ENCODE results near the gene RIMBP2. TPM values are rescaled to one million over a fixed set of nuclear protein-coding genes. Genes with fewer than 3 reads are reported as not detected.

The RIMBP2 gene
- total RNA-seq, 1 experiment from 2014 or later, result not detected

GRCh38 chr12:130583800-130584199, 132.3 kb downstream of the RIMBP2 start:
- no peaks in the 10 kb centered on the region for H3K27me3 ChIP-seq (replicated peaks; ENCODE audit: control insufficient read depth, insufficient read depth, low read length)
- Mint-ChIP-seq H3K27ac (ENCODE audit: unreplicated experiment) (no peak overlapping the region), H3K9me3 (ENCODE audit: unreplicated experiment) (no peaks in the 10 kb centered on the region), H3K4me1 (ENCODE audit: low read depth, unreplicated experiment) (no peaks in the 10 kb centered on the region), H3K36me3 (ENCODE audit: insufficient read depth, unreplicated experiment) (no peaks in the 10 kb centered on the region), H3K4me3 (ENCODE audit: unreplicated experiment) (no peak overlapping the region), H3K27me3 (ENCODE audit: insufficient read depth, unreplicated experiment) (peaks cover 4% of the 10 kb centered on the region)
- ChIA-PET CTCF (no interaction called here), POLR2A (no interaction called here)
- no TSS peak for BruUV-seq (replicated peaks)
- no peak for DNase-seq
- no peak overlapping the region for H3K4me3 ChIP-seq (ENCODE audit: low read depth, low read length)
- no peaks in the 10 kb centered on the region for H3K4me1 ChIP-seq
- H3K36me3 ChIP-seq (ENCODE audit: control insufficient read depth, insufficient read depth, low read length), result no peaks in the 10 kb centered on the region
- intact Hi-C loops (cut with micrococcal nuclease; ENCODE audit: unreplicated experiment), result no loop called here
- no peaks in the 10 kb centered on the region for H3K9me3 ChIP-seq
- TF ChIP-seq CTCF (IDR thresholded peaks at IDR 0.05; ENCODE audit: insufficient read depth in 1 of 2, low read depth in 1 of 2, low read length in 1 of 2, severe bottlenecking in 1 of 2, unreplicated experiment in 1 of 2), result no peak

GRCh38 chr12:130583317-130583716, 132.8 kb downstream of the RIMBP2 start:
- H3K4me3 Mint-ChIP-seq (ENCODE audit: unreplicated experiment), result no peak overlapping the region
- H3K4me1 ChIP-seq, result no peaks in the 10 kb centered on the region
- no TSS peak for BruUV-seq (replicated peaks)
- H3K27ac Mint-ChIP-seq (ENCODE audit: unreplicated experiment), result no peak overlapping the region
- no peaks in the 10 kb centered on the region for H3K36me3 Mint-ChIP-seq (ENCODE audit: insufficient read depth, unreplicated experiment)
- POLR2A ChIA-PET, result no interaction called here
- intact Hi-C loops (cut with micrococcal nuclease; ENCODE audit: unreplicated experiment), result no loop called here
- TF ChIP-seq CTCF (IDR thresholded peaks at IDR 0.05; ENCODE audit: insufficient read depth in 1 of 2, low read depth in 1 of 2, low read length in 1 of 2, severe bottlenecking in 1 of 2, unreplicated experiment in 1 of 2), result no peak
- H3K9me3 Mint-ChIP-seq (ENCODE audit: unreplicated experiment), result no peaks in the 10 kb centered on the region
- H3K36me3 ChIP-seq (ENCODE audit: control insufficient read depth, insufficient read depth, low read length), result no peaks in the 10 kb centered on the region
- H3K4me1 Mint-ChIP-seq (ENCODE audit: low read depth, unreplicated experiment), result no peaks in the 10 kb centered on the region
- H3K27me3 ChIP-seq (replicated peaks; ENCODE audit: control insufficient read depth, insufficient read depth, low read length), result no peaks in the 10 kb centered on the region
- peaks cover 4% of the 10 kb centered on the region for H3K27me3 Mint-ChIP-seq (ENCODE audit: insufficient read depth, unreplicated experiment)
- CTCF ChIA-PET, result no interaction called here
- DNase-seq, result no peak
- no peak overlapping the region for H3K4me3 ChIP-seq (ENCODE audit: low read depth, low read length)
- no peaks in the 10 kb centered on the region for H3K9me3 ChIP-seq

- no peak overlapping the region for H3K27ac Mint-ChIP-seq (ENCODE audit: unreplicated experiment)
- no peaks in the 10 kb centered on the region for H3K4me1 Mint-ChIP-seq (ENCODE audit: low read depth, unreplicated experiment)
- no peak for DNase-seq
- intact Hi-C loops (cut with micrococcal nuclease; ENCODE audit: unreplicated experiment), result no loop called here
- Histone ChIP-seq H3K27me3 (replicated peaks; ENCODE audit: control insufficient read depth, insufficient read depth, low read length) (no peaks in the 10 kb centered on the region), H3K36me3 (ENCODE audit: control insufficient read depth, insufficient read depth, low read length) (no peaks in the 10 kb centered on the region), H3K9me3 (no peaks in the 10 kb centered on the region), H3K4me3 (ENCODE audit: low read depth, low read length) (no peak overlapping the region), H3K4me1 (no peaks in the 10 kb centered on the region)
- BruUV-seq (replicated peaks), result no TSS peak
- no peak for TF ChIP-seq CTCF (IDR thresholded peaks at IDR 0.05; ENCODE audit: insufficient read depth in 1 of 2, low read depth in 1 of 2, low read length in 1 of 2, severe bottlenecking in 1 of 2, unreplicated experiment in 1 of 2)
- no peaks in the 10 kb centered on the region for H3K36me3 Mint-ChIP-seq (ENCODE audit: insufficient read depth, unreplicated experiment)
- H3K27me3 Mint-ChIP-seq (ENCODE audit: insufficient read depth, unreplicated experiment), result no peaks in the 10 kb centered on the region
- no peak overlapping the region for H3K4me3 Mint-ChIP-seq (ENCODE audit: unreplicated experiment)
- no peaks in the 10 kb centered on the region for H3K9me3 Mint-ChIP-seq (ENCODE audit: unreplicated experiment)
- ChIA-PET POLR2A (no interaction called here), CTCF (no interaction called here)
These were observed 133.8 kb downstream of the RIMBP2 start for GRCh38 chr12:130582286-130582685.

Measured in Caco-2 (cell line).